ENCODE results near the gene TUBA3D.
"Not testable (repeated sequence)": the region's sequence is repeated elsewhere in the genome, so short reads cannot be mapped to it uniquely, and the experiment has no call there.

DNA sequence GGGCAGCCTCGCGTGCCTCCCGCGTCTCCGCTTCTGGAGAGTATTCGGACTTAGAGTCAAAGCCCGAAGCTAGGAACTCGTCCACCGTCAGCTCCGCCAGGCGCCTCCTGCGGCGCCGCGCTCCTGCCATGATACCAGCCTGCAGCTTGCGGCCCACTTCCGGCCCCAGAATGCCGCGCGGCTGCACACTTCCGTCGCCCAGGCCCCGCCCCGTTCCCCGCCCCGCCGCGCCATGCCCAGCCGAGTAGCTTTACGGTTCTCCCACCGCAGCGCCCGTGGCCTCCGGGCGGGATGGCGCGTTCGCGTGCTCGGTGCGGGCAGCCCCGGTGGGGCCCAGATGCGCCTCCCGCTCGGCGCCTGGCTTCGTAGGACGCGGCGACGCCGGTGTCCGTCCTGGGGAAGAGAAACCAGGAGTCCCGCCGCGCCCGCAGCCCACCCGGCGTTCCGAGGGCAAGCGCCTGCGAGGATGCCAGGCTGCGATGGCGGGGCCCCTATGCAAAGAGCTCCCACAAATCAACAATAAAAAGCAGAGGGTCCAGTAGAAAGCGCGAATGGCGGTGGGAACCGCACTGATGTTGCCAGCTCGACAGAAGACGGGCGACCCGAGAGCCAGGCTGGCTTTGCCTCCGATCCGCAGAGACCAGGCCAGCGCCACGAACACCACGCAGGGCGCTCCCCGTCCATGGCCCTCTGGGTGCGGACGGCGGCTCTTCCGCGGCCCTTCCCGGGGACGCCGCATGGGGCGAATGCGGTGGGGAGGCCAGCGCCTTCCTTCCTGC lies 31.0 kb upstream of the TUBA3D start:
- TF ChIP-seq, protein P1, sequence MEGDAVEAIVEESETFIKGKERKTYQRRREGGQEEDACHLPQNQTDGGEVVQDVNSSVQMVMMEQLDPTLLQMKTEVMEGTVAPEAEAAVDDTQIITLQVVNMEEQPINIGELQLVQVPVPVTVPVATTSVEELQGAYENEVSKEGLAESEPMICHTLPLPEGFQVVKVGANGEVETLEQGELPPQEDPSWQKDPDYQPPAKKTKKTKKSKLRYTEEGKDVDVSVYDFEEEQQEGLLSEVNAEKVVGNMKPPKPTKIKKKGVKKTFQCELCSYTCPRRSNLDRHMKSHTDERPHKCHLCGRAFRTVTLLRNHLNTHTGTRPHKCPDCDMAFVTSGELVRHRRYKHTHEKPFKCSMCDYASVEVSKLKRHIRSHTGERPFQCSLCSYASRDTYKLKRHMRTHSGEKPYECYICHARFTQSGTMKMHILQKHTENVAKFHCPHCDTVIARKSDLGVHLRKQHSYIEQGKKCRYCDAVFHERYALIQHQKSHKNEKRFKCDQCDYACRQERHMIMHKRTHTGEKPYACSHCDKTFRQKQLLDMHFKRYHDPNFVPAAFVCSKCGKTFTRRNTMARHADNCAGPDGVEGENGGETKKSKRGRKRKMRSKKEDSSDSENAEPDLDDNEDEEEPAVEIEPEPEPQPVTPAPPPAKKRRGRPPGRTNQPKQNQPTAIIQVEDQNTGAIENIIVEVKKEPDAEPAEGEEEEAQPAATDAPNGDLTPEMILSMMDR (IDR thresholded peaks at IDR 0.05), result not testable (repeated sequence)
- not testable (repeated sequence) for TF ChIP-seq POLR2A (IDR thresholded peaks at IDR 0.05)

Data from heart left ventricle (tissue), 13 donors.